ENCODE measurements around the gene NEUROD4. TPM values are rescaled to one million over a fixed set of nuclear protein-coding genes. Genes with fewer than 3 reads are reported as not detected.

NEUROD4 gene
- total and polyA plus RNA-seq, 2 experiments from 2014 or later = not detected

GRCh38 chr12:55060470-55060869, 40.7 kb downstream of the NEUROD4 start:
- Histone ChIP-seq H3K27me3 (no peaks in the 10 kb centered on the region), H3K9me3 (ENCODE audit: low read depth) (no peaks in the 10 kb centered on the region), H3K4me1 (ENCODE audit: low read depth) (no peaks in the 10 kb centered on the region), H3K4me3 (no peak overlapping the region), H3K27ac (no peak overlapping the region), H3K36me3 (no peaks in the 10 kb centered on the region)
- TF ChIP-seq CTCF (IDR thresholded peaks at IDR 0.05; ENCODE audit: low read depth, low read length) = no peak
- DNase-seq (ENCODE audit: low read depth in 1 of 2, low spot score in 1 of 2) = no peak

- TF ChIP-seq CTCF (IDR thresholded peaks at IDR 0.05; ENCODE audit: low read depth, low read length) = no peak
- H3K4me1 ChIP-seq (ENCODE audit: low read depth) = no peaks in the 10 kb centered on the region
- H3K4me3 ChIP-seq = no peak overlapping the region
- no peaks in the 10 kb centered on the region for H3K36me3 ChIP-seq
- no peak for DNase-seq (ENCODE audit: low read depth in 1 of 2, low spot score in 1 of 2)
- no peaks in the 10 kb centered on the region for H3K27me3 ChIP-seq
- H3K9me3 ChIP-seq (ENCODE audit: low read depth) = no peaks in the 10 kb centered on the region
- H3K27ac ChIP-seq = no peak overlapping the region
Observed at GRCh38 chr12:55061024-55061423, 41.2 kb downstream of the NEUROD4 start.

GRCh38 chr12:55063291-55063690, 43.5 kb downstream of the NEUROD4 start:
- H3K36me3 ChIP-seq = no peaks in the 10 kb centered on the region
- H3K4me1 ChIP-seq (ENCODE audit: low read depth) = no peaks in the 10 kb centered on the region
- no peaks in the 10 kb centered on the region for H3K9me3 ChIP-seq (ENCODE audit: low read depth)
- no peak overlapping the region for H3K4me3 ChIP-seq
- no peak for TF ChIP-seq CTCF (IDR thresholded peaks at IDR 0.05; ENCODE audit: low read depth, low read length)
- no peaks in the 10 kb centered on the region for H3K27me3 ChIP-seq
- no peak overlapping the region for H3K27ac ChIP-seq
- no peak for DNase-seq (ENCODE audit: low read depth in 1 of 2, low spot score in 1 of 2)

GRCh38 chr12:55065535-55065934, 45.8 kb downstream of the NEUROD4 start:
- Histone ChIP-seq H3K36me3 (no peaks in the 10 kb centered on the region), H3K4me3 (no peak overlapping the region), H3K27ac (no peak overlapping the region), H3K27me3 (no peaks in the 10 kb centered on the region), H3K9me3 (ENCODE audit: low read depth) (no peaks in the 10 kb centered on the region), H3K4me1 (ENCODE audit: low read depth) (no peaks in the 10 kb centered on the region)
- DNase-seq (ENCODE audit: low read depth in 1 of 2, low spot score in 1 of 2) = no peak
- no peak for TF ChIP-seq CTCF (IDR thresholded peaks at IDR 0.05; ENCODE audit: low read depth, low read length)

GRCh38 chr12:55067701-55068100, 47.9 kb downstream of the NEUROD4 start:
- Histone ChIP-seq H3K36me3 (no peaks in the 10 kb centered on the region), H3K27ac (no peak overlapping the region), H3K27me3 (no peaks in the 10 kb centered on the region), H3K4me1 (ENCODE audit: low read depth) (no peaks in the 10 kb centered on the region), H3K4me3 (no peak overlapping the region), H3K9me3 (ENCODE audit: low read depth) (no peaks in the 10 kb centered on the region)
- no peak for DNase-seq (ENCODE audit: low read depth in 1 of 2, low spot score in 1 of 2)
- no peak for TF ChIP-seq CTCF (IDR thresholded peaks at IDR 0.05; ENCODE audit: low read depth, low read length)
